ENCODE results near the gene BMP10.

Gene BMP10

GRCh38 chr2:68871159-68871764 lies at the start of gene BMP10:
Gene BMP10, minus strand, starts transcription at chr2:68871397. Its CDS starts 39 bp downstream, at chr2:68871358.
- DNase-seq (ENCODE audit: low spot score), result no peak
- TF ChIP-seq CTCF (IDR thresholded peaks at IDR 0.05; ENCODE audit: extremely low read depth, missing control alignments), result no peak

- no peak for TF ChIP-seq CTCF (IDR thresholded peaks at IDR 0.05; ENCODE audit: extremely low read depth, missing control alignments)
- no peak for DNase-seq (ENCODE audit: low spot score)
Measured at GRCh38 chr2:68920481-68921170, 49.4 kb upstream of the BMP10 start.

- no peak for TF ChIP-seq CTCF (IDR thresholded peaks at IDR 0.05; ENCODE audit: extremely low read depth, missing control alignments)
- DNase-seq (ENCODE audit: low spot score), result no peak
Measured at GRCh38 chr2:68918497-68918896, 47.3 kb upstream of the BMP10 start.

- DNase-seq (ENCODE audit: low spot score), result no peak
- no peak for TF ChIP-seq CTCF (IDR thresholded peaks at IDR 0.05; ENCODE audit: extremely low read depth, missing control alignments)
Measured at GRCh38 chr2:68917034-68917718, 46.0 kb upstream of the BMP10 start.

- DNase-seq (ENCODE audit: low spot score), result no peak
- TF ChIP-seq CTCF (IDR thresholded peaks at IDR 0.05; ENCODE audit: extremely low read depth, missing control alignments), result no peak
Measured at GRCh38 chr2:68916226-68916625, 45.0 kb upstream of the BMP10 start.

- TF ChIP-seq CTCF (IDR thresholded peaks at IDR 0.05; ENCODE audit: extremely low read depth, missing control alignments), result no peak
- DNase-seq (ENCODE audit: low spot score), result no peak
Measured at GRCh38 chr2:68915393-68915792, 44.2 kb upstream of the BMP10 start.

GRCh38 chr2:68913359-68913758 lies 42.2 kb upstream of the BMP10 start:
- TF ChIP-seq CTCF (IDR thresholded peaks at IDR 0.05; ENCODE audit: extremely low read depth, missing control alignments), result no peak
- no peak for DNase-seq (ENCODE audit: low spot score)

Measured in GM20000 (cell line).